Cardiac fibroblast (primary cell): Measurements from ENCODE around the gene KISS1.

Experiments used
- DNase-seq, 2 donors: peaks; one replicate each; pipeline versions ENCODE4 v3.0.0 to v3.0.0-alpha.2; 2010; ENCODE audit warnings: low read depth in 2 of 2
- H3K4me3 ChIP-seq, 2 donors: replicated peaks in 1 of 2; 1 replicate in 1 of 2; 2 replicates in 1 of 2; pipeline ENCODE4 v1.5.1; 2011; ENCODE audit warnings: low read depth in 2 of 2, low read length in 2 of 2, mild to moderate bottlenecking in 2 of 2, moderate library complexity in 1 of 2
- TF ChIP-seq, protein P1 (sequence below): IDR thresholded peaks from one replicate; pipeline ENCODE4 v1.5.1; 2011; ENCODE audit warnings: low read depth, mild to moderate bottlenecking, low read length, inconsistent platforms

KISS1 gene

DNA sequence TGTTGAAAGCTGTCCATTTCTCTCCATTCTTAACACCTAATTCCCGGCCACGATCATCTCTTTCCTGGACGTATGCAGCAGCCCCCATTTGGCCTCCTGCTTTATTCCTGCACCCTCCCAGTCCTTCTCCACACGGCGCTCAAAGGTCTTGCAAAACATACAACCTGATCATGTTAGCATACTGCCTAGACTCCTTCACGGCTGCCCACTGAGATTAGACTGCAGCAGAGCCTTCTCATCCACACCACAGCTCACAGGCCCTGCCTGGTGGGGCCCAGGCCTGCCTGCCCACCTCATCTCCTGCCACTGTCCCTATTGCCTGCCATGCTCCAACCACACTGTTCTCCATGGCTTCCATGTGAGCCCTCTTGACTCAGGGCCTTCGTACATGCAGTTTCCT lies 14.8 kb upstream of the KISS1 start:
- H3K4me3 ChIP-seq: no peak overlapping the region
- TF ChIP-seq, protein P1, sequence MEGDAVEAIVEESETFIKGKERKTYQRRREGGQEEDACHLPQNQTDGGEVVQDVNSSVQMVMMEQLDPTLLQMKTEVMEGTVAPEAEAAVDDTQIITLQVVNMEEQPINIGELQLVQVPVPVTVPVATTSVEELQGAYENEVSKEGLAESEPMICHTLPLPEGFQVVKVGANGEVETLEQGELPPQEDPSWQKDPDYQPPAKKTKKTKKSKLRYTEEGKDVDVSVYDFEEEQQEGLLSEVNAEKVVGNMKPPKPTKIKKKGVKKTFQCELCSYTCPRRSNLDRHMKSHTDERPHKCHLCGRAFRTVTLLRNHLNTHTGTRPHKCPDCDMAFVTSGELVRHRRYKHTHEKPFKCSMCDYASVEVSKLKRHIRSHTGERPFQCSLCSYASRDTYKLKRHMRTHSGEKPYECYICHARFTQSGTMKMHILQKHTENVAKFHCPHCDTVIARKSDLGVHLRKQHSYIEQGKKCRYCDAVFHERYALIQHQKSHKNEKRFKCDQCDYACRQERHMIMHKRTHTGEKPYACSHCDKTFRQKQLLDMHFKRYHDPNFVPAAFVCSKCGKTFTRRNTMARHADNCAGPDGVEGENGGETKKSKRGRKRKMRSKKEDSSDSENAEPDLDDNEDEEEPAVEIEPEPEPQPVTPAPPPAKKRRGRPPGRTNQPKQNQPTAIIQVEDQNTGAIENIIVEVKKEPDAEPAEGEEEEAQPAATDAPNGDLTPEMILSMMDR: no peak
- no peak for DNase-seq

DNA sequence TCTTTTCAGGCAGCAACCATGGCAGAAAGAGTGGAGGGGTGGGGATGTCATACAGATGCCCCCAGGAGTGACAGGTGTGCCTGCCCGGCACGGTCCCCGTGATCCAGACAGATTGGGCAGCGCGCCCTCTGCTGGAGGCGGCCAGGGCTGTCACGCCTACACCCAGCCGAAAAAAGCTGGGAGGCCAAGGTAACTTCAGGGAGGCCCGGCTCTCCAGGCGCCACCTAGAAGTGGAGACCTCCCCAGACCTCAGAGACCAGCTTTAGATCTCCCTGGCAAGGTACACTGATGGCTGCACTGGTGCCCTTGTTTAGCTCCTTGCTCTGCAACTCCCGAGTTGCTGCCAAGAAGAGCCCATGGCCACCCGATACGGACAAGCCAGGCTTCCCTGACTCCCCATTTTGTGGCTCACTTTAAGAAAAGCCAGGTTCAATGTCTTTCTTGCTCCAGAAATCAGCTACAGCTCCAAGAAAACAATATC lies 10.9 kb upstream of the KISS1 start:
- TF ChIP-seq, protein P1: peak; percentile 95
- no peak overlapping the region for H3K4me3 ChIP-seq
- peak; percentile 36 for DNase-seq

GRCh38 chr1:204206121-204206520 lies 9.8 kb upstream of the KISS1 start:
- peak; percentile 33 to 49 for DNase-seq
- TF ChIP-seq, protein P1: peak; percentile 17
- no peak overlapping the region for H3K4me3 ChIP-seq

DNA sequence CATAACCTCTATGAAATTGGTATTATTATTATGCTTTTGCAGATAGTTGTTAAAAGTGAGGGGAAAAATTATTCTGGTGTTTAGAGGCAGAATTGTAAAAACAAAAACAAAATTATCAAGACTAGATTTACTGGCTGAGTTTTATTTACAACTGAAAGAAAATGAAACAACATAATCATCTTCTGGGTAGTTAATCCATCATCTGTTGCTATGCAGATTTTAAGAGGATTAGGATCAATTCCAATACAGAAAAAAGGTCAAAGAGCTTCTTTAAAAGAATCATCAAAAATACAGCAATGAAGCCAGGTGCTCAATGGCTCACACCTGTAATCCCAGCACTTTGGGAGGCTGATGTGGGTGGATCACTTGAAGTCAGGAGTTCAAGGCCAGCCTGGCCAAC lies 9.2 kb upstream of the KISS1 start:
- DNase-seq: no peak
- no peak overlapping the region for H3K4me3 ChIP-seq
- TF ChIP-seq, protein P1: no peak

- no peak overlapping the region for H3K4me3 ChIP-seq
- TF ChIP-seq, protein P1: no peak
- no peak for DNase-seq
These were observed 8.7 kb upstream of the KISS1 start for GRCh38 chr1:204204944-204205343.

GRCh38 chr1:204203206-204203767 lies 7.0 kb upstream of the KISS1 start:
- H3K4me3 ChIP-seq: no peak overlapping the region
- TF ChIP-seq, protein P1: no peak
- no peak for DNase-seq

- no peak for DNase-seq
- TF ChIP-seq, protein P1: no peak
- no peak overlapping the region for H3K4me3 ChIP-seq
These were observed 6.2 kb upstream of the KISS1 start for GRCh38 chr1:204202481-204202880.
